Activated naive CD4-positive, alpha-beta T cell treated with anti-CD3 and anti-CD28 coated beads, Interleukin-2, amount 10 ng/mL, durations not matched to agents 7 days and 5 days (primary cell): Measurements from ENCODE around the gene TMEM109.

ENCODE experiments used
- CTCF ChIA-PET: fragments of 350-600 bp; sonication (Branson Sonifier 250); formaldehyde crosslinking; loops from one replicate; lab custom pipeline; 2021; ENCODE audit warnings: antibody characterized with exemption; lab: Charles Lee
- DNase-seq: peaks from one replicate; pipeline ENCODE4 v3.0.0-alpha.2; 2020
- H3K27ac Mint-ChIP-seq: one replicate; pipeline ENCODE4 v1.8.0; 2021; ENCODE audit warnings: mild to moderate bottlenecking, moderate library complexity, mixed read lengths
- H3K27me3 Mint-ChIP-seq: one replicate; pipeline ENCODE4 v1.8.0; 2021; ENCODE audit warnings: mild to moderate bottlenecking, mixed read lengths
- H3K36me3 Mint-ChIP-seq: one replicate; pipeline ENCODE4 v1.8.0; 2021; ENCODE audit warnings: mixed read lengths
- H3K4me1 Mint-ChIP-seq: one replicate; pipeline ENCODE4 v1.8.0; 2021; ENCODE audit warnings: mixed read lengths
- H3K4me3 Mint-ChIP-seq: one replicate; pipeline ENCODE4 v1.8.0; 2021; ENCODE audit warnings: mild to moderate bottlenecking, moderate library complexity, mixed read lengths
- H3K9me3 Mint-ChIP-seq: one replicate; pipeline ENCODE4 v1.8.0; 2021; ENCODE audit warnings: mixed read lengths

The TMEM109 gene

GRCh38 chr11:60930394-60930793, 16.4 kb downstream of the TMEM109 start:
- Mint-ChIP-seq H3K9me3 (no peaks in the 10 kb centered on the region), H3K27me3 (peaks cover 79% of the 10 kb centered on the region), H3K36me3 (no peaks in the 10 kb centered on the region), H3K4me3 (no peak overlapping the region), H3K4me1 (peaks cover under 1% of the 10 kb centered on the region), H3K27ac (no peak overlapping the region)
- no peak for DNase-seq
- CTCF ChIA-PET = interaction anchor here (1.3 to 3.6 kb wide), 2 partner anchors 15 to 257 kb away, joined by 3 to 11 read pairs; no protein-coding TSS in a partner anchor

GRCh38 chr11:60931917-60932316, 18.0 kb downstream of the TMEM109 start:
- no peak for DNase-seq
- no peak overlapping the region for H3K4me3 Mint-ChIP-seq
- CTCF ChIA-PET = no interaction called here

GRCh38 chr11:60932605-60933356, 18.8 kb downstream of the TMEM109 start:
- CTCF ChIA-PET = interaction anchor here (0.9 kb wide), 1 partner anchor 28 kb away, joined by 3 read pairs; no protein-coding TSS in a partner anchor
- Mint-ChIP-seq H3K36me3 (no peaks in the 10 kb centered on the region), H3K9me3 (no peaks in the 10 kb centered on the region), H3K4me1 (no peaks in the 10 kb centered on the region), H3K27me3 (peaks cover 55% of the 10 kb centered on the region), H3K4me3 (no peak overlapping the region), H3K27ac (peak overlapping the region; percentile 24)
- DNase-seq = no peak

More at GRCh38 chr11:60931917-60932316, 18.0 kb downstream of the TMEM109 start:
- H3K4me1 Mint-ChIP-seq = no peaks in the 10 kb centered on the region
- H3K27me3 Mint-ChIP-seq = peaks cover 63% of the 10 kb centered on the region
- no peaks in the 10 kb centered on the region for H3K9me3 Mint-ChIP-seq
- no peaks in the 10 kb centered on the region for H3K36me3 Mint-ChIP-seq
- no peak overlapping the region for H3K27ac Mint-ChIP-seq

- H3K9me3 Mint-ChIP-seq = no peaks in the 10 kb centered on the region
- peak overlapping the region; percentile 24 for H3K27ac Mint-ChIP-seq
- no peak overlapping the region for H3K4me3 Mint-ChIP-seq
- no peaks in the 10 kb centered on the region for H3K36me3 Mint-ChIP-seq
- no peak for DNase-seq
- CTCF ChIA-PET = interaction anchor here (0.9 kb wide), 1 partner anchor 28 kb away, joined by 3 read pairs; no protein-coding TSS in a partner anchor
- no peaks in the 10 kb centered on the region for H3K4me1 Mint-ChIP-seq
- H3K27me3 Mint-ChIP-seq = peaks cover 49% of the 10 kb centered on the region
Observed at GRCh38 chr11:60933416-60934123, 19.6 kb downstream of the TMEM109 start.

GRCh38 chr11:60934124-60934789, 20.3 kb downstream of the TMEM109 start:
- no peaks in the 10 kb centered on the region for H3K9me3 Mint-ChIP-seq
- H3K36me3 Mint-ChIP-seq = no peaks in the 10 kb centered on the region
- H3K27me3 Mint-ChIP-seq = peaks cover 42% of the 10 kb centered on the region
- H3K4me3 Mint-ChIP-seq = no peak overlapping the region
- no peaks in the 10 kb centered on the region for H3K4me1 Mint-ChIP-seq
- no peak overlapping the region for H3K27ac Mint-ChIP-seq
- no peak for DNase-seq
- CTCF ChIA-PET = no interaction called here

- no peak overlapping the region for H3K4me3 Mint-ChIP-seq
- peaks cover 34% of the 10 kb centered on the region for H3K27me3 Mint-ChIP-seq
- DNase-seq = no peak
- H3K4me1 Mint-ChIP-seq = peaks cover 5% of the 10 kb centered on the region
- H3K27ac Mint-ChIP-seq = no peak overlapping the region
- no peaks in the 10 kb centered on the region for H3K36me3 Mint-ChIP-seq
- no peaks in the 10 kb centered on the region for H3K9me3 Mint-ChIP-seq
- CTCF ChIA-PET = no interaction called here
Observed at GRCh38 chr11:60934790-60935605, 21.0 kb downstream of the TMEM109 start.

- Mint-ChIP-seq H3K36me3 (no peaks in the 10 kb centered on the region), H3K27me3 (peaks cover 26% of the 10 kb centered on the region), H3K9me3 (no peaks in the 10 kb centered on the region), H3K4me3 (no peak overlapping the region), H3K4me1 (peaks cover 6% of the 10 kb centered on the region), H3K27ac (no peak overlapping the region)
- CTCF ChIA-PET = no interaction called here
- no peak for DNase-seq
Observed at GRCh38 chr11:60935676-60936442, 21.9 kb downstream of the TMEM109 start.

- Mint-ChIP-seq H3K36me3 (no peaks in the 10 kb centered on the region), H3K27ac (no peak overlapping the region), H3K4me1 (peaks cover 11% of the 10 kb centered on the region), H3K4me3 (no peak overlapping the region), H3K9me3 (no peaks in the 10 kb centered on the region), H3K27me3 (peaks cover 18% of the 10 kb centered on the region)
- no peak for DNase-seq
- CTCF ChIA-PET = no interaction called here
Observed at GRCh38 chr11:60936467-60937143, 22.6 kb downstream of the TMEM109 start.

- H3K9me3 Mint-ChIP-seq = no peaks in the 10 kb centered on the region
- H3K36me3 Mint-ChIP-seq = no peaks in the 10 kb centered on the region
- CTCF ChIA-PET = no interaction called here
- DNase-seq = no peak
- no peak overlapping the region for H3K4me3 Mint-ChIP-seq
- H3K27ac Mint-ChIP-seq = no peak overlapping the region
- peaks cover 16% of the 10 kb centered on the region for H3K4me1 Mint-ChIP-seq
- peaks cover 13% of the 10 kb centered on the region for H3K27me3 Mint-ChIP-seq
Observed at GRCh38 chr11:60937144-60937527, 23.2 kb downstream of the TMEM109 start.

GRCh38 chr11:60937811-60938210, 23.9 kb downstream of the TMEM109 start:
- CTCF ChIA-PET = no interaction called here
- no peak overlapping the region for H3K4me3 Mint-ChIP-seq
- peaks cover 19% of the 10 kb centered on the region for H3K4me1 Mint-ChIP-seq
- H3K27me3 Mint-ChIP-seq = peaks cover 11% of the 10 kb centered on the region
- H3K9me3 Mint-ChIP-seq = no peaks in the 10 kb centered on the region
- H3K36me3 Mint-ChIP-seq = no peaks in the 10 kb centered on the region
- H3K27ac Mint-ChIP-seq = no peak overlapping the region
- DNase-seq = no peak

GRCh38 chr11:60938500-60938899, 24.5 kb downstream of the TMEM109 start:
- no peaks in the 10 kb centered on the region for H3K9me3 Mint-ChIP-seq
- CTCF ChIA-PET = no interaction called here

GRCh38 chr11:60939301-60939700, 25.3 kb downstream of the TMEM109 start:
- Mint-ChIP-seq H3K4me1 (peaks cover 19% of the 10 kb centered on the region), H3K4me3 (no peak overlapping the region), H3K27ac (no peak overlapping the region), H3K9me3 (no peaks in the 10 kb centered on the region), H3K36me3 (no peaks in the 10 kb centered on the region), H3K27me3 (peaks cover 5% of the 10 kb centered on the region)
- CTCF ChIA-PET = no interaction called here
- DNase-seq = no peak

More at GRCh38 chr11:60938500-60938899, 24.5 kb downstream of the TMEM109 start:
- H3K27me3 Mint-ChIP-seq = peaks cover 11% of the 10 kb centered on the region
- no peak overlapping the region for H3K27ac Mint-ChIP-seq
- DNase-seq = no peak
- H3K4me3 Mint-ChIP-seq = no peak overlapping the region
- peaks cover 19% of the 10 kb centered on the region for H3K4me1 Mint-ChIP-seq
- H3K36me3 Mint-ChIP-seq = no peaks in the 10 kb centered on the region

- H3K4me1 Mint-ChIP-seq = peaks cover 19% of the 10 kb centered on the region
- CTCF ChIA-PET = no interaction called here
- H3K9me3 Mint-ChIP-seq = no peaks in the 10 kb centered on the region
- H3K36me3 Mint-ChIP-seq = no peaks in the 10 kb centered on the region
- DNase-seq = no peak
- H3K27me3 Mint-ChIP-seq = peaks cover under 1% of the 10 kb centered on the region
- no peak overlapping the region for H3K4me3 Mint-ChIP-seq
- H3K27ac Mint-ChIP-seq = no peak overlapping the region
Observed at GRCh38 chr11:60939855-60940254, 25.9 kb downstream of the TMEM109 start.
